Colonic mucosa (tissue), 4 donors: ENCODE measurements around the gene INPP4A. TPM values are rescaled to one million over a fixed set of nuclear protein-coding genes. Genes with fewer than 3 reads are reported as not detected.

Experiments
- DNase-seq: peaks from one replicate; pipeline ENCODE4 v3.0.0-alpha.2; 2020
- H3K27ac ChIP-seq: fragments of 200-600 bp; one replicate; pipeline ENCODE4 v1.8.0; 2021
- H3K27me3 ChIP-seq: fragments of 200-600 bp; one replicate; pipeline ENCODE4 v1.8.0; 2021
- H3K36me3 ChIP-seq: fragments of 200-600 bp; one replicate; pipeline ENCODE4 v1.8.0; 2021
- H3K4me1 ChIP-seq: fragments of 200-600 bp; one replicate; pipeline ENCODE4 v1.8.0; 2021; ENCODE audit warnings: mild to moderate bottlenecking
- H3K4me3 ChIP-seq: fragments of 200-600 bp; one replicate; pipeline ENCODE4 v1.8.0; 2021
- H3K9ac ChIP-seq, 2 donors: one replicate each; pipeline ENCODE4 v1.7.0; 2013; ENCODE audit warnings: control low read depth in 2 of 2, low read depth in 2 of 2, low read length in 2 of 2
- H3K9me3 ChIP-seq: fragments of 200-600 bp; one replicate; pipeline ENCODE4 v1.8.0; 2021
- intact Hi-C: fragments of 100-400 bp; cut with DNase I; formaldehyde crosslinking; loops from one replicate; pipeline ENCODE4 v1.14.1; 2022
- total RNA-seq, 2 donors: library from RNA; stranded (reverse); fragmentation: NEBNext Ultra II Directional in 1 of 2; extraction: Animal tissue kit (Norgen Biotek cat#: 25700) in 1 of 2; gene quantifications; one replicate each; pipeline ENCODE4 v1.2.1, GENCODE V29; 2021
- TF ChIP-seq, protein P1 (sequence below): fragments of 200-600 bp; IDR thresholded peaks from one replicate; pipeline ENCODE4 v1.8.0; 2022; ENCODE audit warnings: antibody characterized with exemption, mild to moderate bottlenecking
- donor health status: healthy.
- donor health status: DM: no; HTN: no; CAD: no.
- donor health status: DM: no; HTN: no; CAD: no.

INPP4A gene
- total RNA-seq, 2 donors from 2014 or later: 11.5 to 17.9 TPM

DNA sequence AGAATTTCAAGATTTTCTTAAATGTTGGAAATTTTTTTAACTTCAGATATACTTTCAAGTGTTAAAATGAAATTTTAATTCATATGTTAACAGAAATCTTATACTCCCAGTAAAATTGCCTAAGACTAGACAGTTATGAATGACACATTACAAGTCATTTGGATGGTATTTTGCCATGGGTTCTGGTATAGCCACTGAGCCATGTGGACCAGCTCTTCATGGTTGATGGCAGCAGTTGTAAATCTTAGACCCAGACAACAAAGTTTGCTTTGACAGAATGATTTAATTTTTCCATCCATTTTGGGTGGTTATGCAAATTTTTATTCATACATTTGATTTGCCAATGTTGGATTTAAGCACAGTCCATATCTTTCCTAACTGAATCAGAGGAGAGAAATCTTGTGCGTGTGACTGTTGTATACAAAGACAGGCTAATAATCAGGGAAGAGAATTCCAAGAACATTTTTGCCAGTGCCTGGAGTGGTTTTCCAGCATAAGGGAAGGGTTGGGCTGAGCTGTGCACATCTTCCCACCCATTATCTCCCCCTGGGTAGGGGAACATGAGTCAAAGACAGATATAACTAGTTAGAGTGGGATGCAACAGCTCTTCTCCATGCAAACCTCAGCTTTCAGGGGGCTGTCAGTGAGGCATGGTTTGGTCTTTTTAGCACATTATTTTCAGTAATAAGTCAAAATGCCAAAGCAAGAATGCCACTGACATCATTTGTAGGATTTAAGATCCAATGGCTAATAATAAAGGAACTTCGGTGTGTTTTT is 28.1 kb upstream of the INPP4A start:
- Histone ChIP-seq H3K27me3 (no peaks in the 10 kb centered on the region), H3K36me3 (no peaks in the 10 kb centered on the region), H3K4me1 (no peaks in the 10 kb centered on the region), H3K9me3 (no peaks in the 10 kb centered on the region), H3K9ac (no peak overlapping the region), H3K4me3 (no peak overlapping the region), H3K27ac (no peak overlapping the region)
- no peak for DNase-seq
- TF ChIP-seq, protein P1, sequence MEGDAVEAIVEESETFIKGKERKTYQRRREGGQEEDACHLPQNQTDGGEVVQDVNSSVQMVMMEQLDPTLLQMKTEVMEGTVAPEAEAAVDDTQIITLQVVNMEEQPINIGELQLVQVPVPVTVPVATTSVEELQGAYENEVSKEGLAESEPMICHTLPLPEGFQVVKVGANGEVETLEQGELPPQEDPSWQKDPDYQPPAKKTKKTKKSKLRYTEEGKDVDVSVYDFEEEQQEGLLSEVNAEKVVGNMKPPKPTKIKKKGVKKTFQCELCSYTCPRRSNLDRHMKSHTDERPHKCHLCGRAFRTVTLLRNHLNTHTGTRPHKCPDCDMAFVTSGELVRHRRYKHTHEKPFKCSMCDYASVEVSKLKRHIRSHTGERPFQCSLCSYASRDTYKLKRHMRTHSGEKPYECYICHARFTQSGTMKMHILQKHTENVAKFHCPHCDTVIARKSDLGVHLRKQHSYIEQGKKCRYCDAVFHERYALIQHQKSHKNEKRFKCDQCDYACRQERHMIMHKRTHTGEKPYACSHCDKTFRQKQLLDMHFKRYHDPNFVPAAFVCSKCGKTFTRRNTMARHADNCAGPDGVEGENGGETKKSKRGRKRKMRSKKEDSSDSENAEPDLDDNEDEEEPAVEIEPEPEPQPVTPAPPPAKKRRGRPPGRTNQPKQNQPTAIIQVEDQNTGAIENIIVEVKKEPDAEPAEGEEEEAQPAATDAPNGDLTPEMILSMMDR: no peak
- intact Hi-C loops: no loop called here

DNA sequence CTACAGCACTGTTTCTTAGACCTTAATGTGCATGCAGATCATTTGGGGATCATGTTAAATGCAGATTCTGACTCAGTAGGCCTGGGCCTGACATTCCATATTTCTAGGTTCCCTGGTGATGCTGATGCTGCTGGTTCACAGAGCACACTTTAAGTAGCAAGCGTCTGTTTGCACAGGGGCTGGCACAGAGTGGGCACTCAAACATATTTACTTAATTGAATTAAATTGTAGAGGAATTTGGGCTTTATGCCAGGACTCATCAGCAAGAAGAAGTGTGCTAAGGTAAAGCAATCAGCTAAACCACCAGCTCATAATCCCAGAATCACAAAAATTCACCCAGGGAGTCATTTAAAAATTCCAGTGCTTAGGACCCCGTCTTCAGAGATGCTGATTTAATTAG is 25.1 kb upstream of the INPP4A start:
- H3K4me1 ChIP-seq: no peaks in the 10 kb centered on the region
- H3K4me3 ChIP-seq: no peak overlapping the region
- H3K9me3 ChIP-seq: no peaks in the 10 kb centered on the region
- TF ChIP-seq, protein P1: no peak
- H3K36me3 ChIP-seq: no peaks in the 10 kb centered on the region
- no peaks in the 10 kb centered on the region for H3K27me3 ChIP-seq
- intact Hi-C loops: no loop called here
- H3K27ac ChIP-seq: no peak overlapping the region
- no peak overlapping the region for H3K9ac ChIP-seq
- no peak for DNase-seq

DNA sequence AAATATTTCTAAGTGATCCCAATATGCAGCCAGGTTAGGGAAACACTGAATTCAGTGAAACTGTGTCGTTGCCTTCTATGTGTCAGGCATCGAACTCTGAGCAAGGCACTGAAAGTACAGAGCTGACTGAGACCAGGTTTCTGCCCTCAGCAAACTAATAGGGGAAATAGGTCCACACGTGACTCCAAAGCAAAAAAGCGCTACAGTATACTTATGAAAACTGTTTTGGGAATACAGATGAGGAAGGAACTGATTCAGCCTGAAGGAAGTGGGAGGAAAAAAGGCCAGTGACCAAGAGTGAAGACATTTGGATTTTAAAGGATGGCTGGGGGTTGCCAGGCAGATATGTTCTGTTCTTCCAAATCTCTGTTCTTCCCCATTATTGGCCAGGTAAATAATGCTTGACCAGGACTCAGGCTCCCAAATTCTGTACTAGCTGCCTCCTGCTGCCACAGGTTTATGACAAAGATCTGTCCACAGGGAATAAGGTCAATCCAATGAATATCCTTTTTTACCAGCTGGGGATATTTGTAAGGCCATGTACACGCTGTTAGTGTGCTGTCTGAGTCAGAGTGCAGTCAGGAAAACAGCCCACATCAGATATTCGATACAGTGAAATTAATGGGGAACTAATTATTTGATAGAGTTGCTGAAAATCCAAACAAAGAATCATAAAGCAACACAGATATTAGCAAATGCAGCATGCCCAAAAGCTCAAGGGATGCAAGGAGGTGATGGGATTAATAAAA is 24.5 kb upstream of the INPP4A start:
- H3K27me3 ChIP-seq: no peaks in the 10 kb centered on the region
- H3K36me3 ChIP-seq: no peaks in the 10 kb centered on the region
- no peak overlapping the region for H3K9ac ChIP-seq
- H3K4me3 ChIP-seq: no peak overlapping the region
- H3K4me1 ChIP-seq: no peaks in the 10 kb centered on the region
- H3K27ac ChIP-seq: no peak overlapping the region
- intact Hi-C loops: no loop called here
- no peak for DNase-seq
- TF ChIP-seq, protein P1: no peak
- H3K9me3 ChIP-seq: no peaks in the 10 kb centered on the region

DNA sequence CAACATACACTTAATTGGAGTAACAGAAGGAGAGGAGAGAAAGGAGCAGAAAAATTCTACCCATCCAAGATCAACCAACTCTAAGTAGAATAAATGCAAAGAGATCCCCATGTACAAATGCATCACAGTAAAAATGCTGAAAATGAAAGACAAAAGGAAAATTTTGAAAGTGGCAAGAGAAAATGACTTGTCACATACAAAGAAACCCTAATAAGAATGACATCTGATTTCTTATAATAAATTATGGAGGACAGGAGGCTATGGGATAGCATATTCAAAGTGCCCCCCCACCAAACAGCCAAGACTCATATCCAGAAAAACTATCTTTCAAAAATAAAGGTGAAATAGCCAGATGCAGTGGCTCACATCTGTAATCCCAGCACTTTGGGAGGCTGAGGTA is 22.2 kb upstream of the INPP4A start:
- no peak overlapping the region for H3K4me3 ChIP-seq
- no peaks in the 10 kb centered on the region for H3K4me1 ChIP-seq
- no peak overlapping the region for H3K27ac ChIP-seq
- intact Hi-C loops: no loop called here
- no peaks in the 10 kb centered on the region for H3K9me3 ChIP-seq
- H3K36me3 ChIP-seq: no peaks in the 10 kb centered on the region
- H3K9ac ChIP-seq: no peak overlapping the region
- TF ChIP-seq, protein P1: no peak
- no peak for DNase-seq
- H3K27me3 ChIP-seq: no peaks in the 10 kb centered on the region

DNA sequence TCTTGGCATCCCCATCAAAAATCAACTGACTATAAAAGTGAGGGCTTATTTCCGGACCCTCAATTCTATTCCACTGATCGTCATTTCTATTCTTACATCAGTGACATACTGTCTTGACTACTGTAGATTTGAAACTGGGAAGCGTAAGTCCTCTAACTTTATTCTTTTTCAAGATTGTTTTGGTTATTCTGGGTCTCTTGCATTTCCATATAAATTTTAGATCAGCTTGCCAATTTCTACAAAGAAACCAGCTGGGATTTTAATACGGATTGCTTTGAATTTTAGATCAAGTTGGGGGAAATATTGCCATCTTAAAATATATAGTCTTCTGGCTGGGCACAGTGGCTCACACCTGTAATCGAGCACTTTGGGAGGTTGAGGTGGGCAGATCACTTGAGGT is 17.9 kb upstream of the INPP4A start:
- H3K4me3 ChIP-seq: no peak overlapping the region
- TF ChIP-seq, protein P1: no peak
- no peaks in the 10 kb centered on the region for H3K36me3 ChIP-seq
- H3K9ac ChIP-seq: no peak overlapping the region
- intact Hi-C loops: no loop called here
- H3K27ac ChIP-seq: no peak overlapping the region
- H3K9me3 ChIP-seq: no peaks in the 10 kb centered on the region
- no peak for DNase-seq
- no peaks in the 10 kb centered on the region for H3K27me3 ChIP-seq
- no peaks in the 10 kb centered on the region for H3K4me1 ChIP-seq
